ENCODE results near the gene STATH. TPM values are rescaled to one million over a fixed set of nuclear protein-coding genes. Genes with fewer than 3 reads are reported as not detected.
A peak's percentile ranks its signal among the peaks of the same experiment; 100 is the strongest.

STATH gene
- total RNA-seq (ENCODE audit: low replicate concordance), result not detected in 2 replicates

- no peak within 1 kb of the TSS for H2AFZ ChIP-seq (replicated peaks)
- no peaks in the 10 kb centered on the region for H3K9me3 Mint-ChIP-seq
- H3K36me3 Mint-ChIP-seq, result no peaks in the 10 kb centered on the region
- no peak within 1 kb of the TSS for H3K9ac ChIP-seq
- no peaks in the 10 kb centered on the region for H3F3A ChIP-seq (ENCODE audit: low read depth)
- H3K4me3 ChIP-seq, result no peak within 1 kb of the TSS
- no peak within 1 kb of the TSS for H3K4me2 ChIP-seq
- no peaks in the 10 kb centered on the region for H3K4me1 ChIP-seq
- no peaks in the 10 kb centered on the region for H3K9me3 ChIP-seq (ENCODE audit: low read depth)
- TF ChIP-seq CTCF (IDR thresholded peaks at IDR 0.05) (no peak), EZH2 (IDR thresholded peaks at IDR 0.05) (no peak), EZH2phosphoT487 (IDR thresholded peaks at IDR 0.05) (no peak)
- DNase-seq (ENCODE audit: low spot score), result no peak
- no peak within 1 kb of the TSS for H3K4me3 Mint-ChIP-seq
- no peaks in the 10 kb centered on the region for H3K27me3 ChIP-seq
- H3K27ac ChIP-seq, result no peak within 1 kb of the TSS
- H3K4me1 Mint-ChIP-seq, result no peaks in the 10 kb centered on the region
- no peak within 1 kb of the TSS for H3K27ac Mint-ChIP-seq
- H3K79me2 ChIP-seq (ENCODE audit: low read depth), result no peaks in the 10 kb centered on the region
- H3K27me3 Mint-ChIP-seq (ENCODE audit: insufficient read depth, low read depth), result no peaks in the 10 kb centered on the region
- no peaks in the 10 kb centered on the region for H3K36me3 ChIP-seq
- no peaks in the 10 kb centered on the region for H4K20me1 ChIP-seq (ENCODE audit: low read depth)
These were observed at the start of gene STATH for GRCh38 chr4:69995526-69996016. TSS of gene STATH (plus strand) at chr4:69995966. CDS start at chr4:69998438, 2,472 bp downstream.

- Mint-ChIP-seq H3K27ac (no peak overlapping the region), H3K4me3 (no peak overlapping the region), H3K4me1 (peaks cover 9% of the 10 kb centered on the region), H3K9me3 (no peaks in the 10 kb centered on the region), H3K36me3 (no peaks in the 10 kb centered on the region), H3K27me3 (ENCODE audit: insufficient read depth, low read depth) (no peaks in the 10 kb centered on the region)
- no peaks in the 10 kb centered on the region for H3K36me3 ChIP-seq
- TF ChIP-seq EZH2 (IDR thresholded peaks at IDR 0.05) (no peak), EZH2phosphoT487 (IDR thresholded peaks at IDR 0.05) (no peak), CTCF (IDR thresholded peaks at IDR 0.05) (no peak)
- peaks cover 27% of the 10 kb centered on the region for H3K4me1 ChIP-seq
- H3K9me3 ChIP-seq (ENCODE audit: low read depth), result peaks cover 6% of the 10 kb centered on the region
- DNase-seq (ENCODE audit: low spot score), result no peak
- no peak overlapping the region for H2AFZ ChIP-seq (replicated peaks)
- H3K9ac ChIP-seq, result no peak overlapping the region
- no peaks in the 10 kb centered on the region for H3K79me2 ChIP-seq (ENCODE audit: low read depth)
- no peak overlapping the region for H3K4me3 ChIP-seq
- H3K27me3 ChIP-seq, result no peaks in the 10 kb centered on the region
- H3K4me2 ChIP-seq, result no peak overlapping the region
- H3F3A ChIP-seq (ENCODE audit: low read depth), result peaks cover 9% of the 10 kb centered on the region
- no peaks in the 10 kb centered on the region for H4K20me1 ChIP-seq (ENCODE audit: low read depth)
- H3K27ac ChIP-seq, result no peak overlapping the region
These were observed 44.2 kb upstream of the STATH start for GRCh38 chr4:69951602-69952001.

- Histone ChIP-seq H3K27ac (no peak overlapping the region), H3K9me3 (ENCODE audit: low read depth) (no peaks in the 10 kb centered on the region), H3K4me2 (no peak overlapping the region), H4K20me1 (ENCODE audit: low read depth) (no peaks in the 10 kb centered on the region), H3K4me3 (no peak overlapping the region), H3K36me3 (no peaks in the 10 kb centered on the region), H3K79me2 (ENCODE audit: low read depth) (no peaks in the 10 kb centered on the region), H3K4me1 (peaks cover 31% of the 10 kb centered on the region), H2AFZ (replicated peaks) (peak overlapping the region; percentile 77), H3K9ac (no peak overlapping the region), H3K27me3 (no peaks in the 10 kb centered on the region), H3F3A (ENCODE audit: low read depth) (peaks cover 9% of the 10 kb centered on the region)
- Mint-ChIP-seq H3K27me3 (ENCODE audit: insufficient read depth, low read depth) (no peaks in the 10 kb centered on the region), H3K27ac (no peak overlapping the region), H3K36me3 (no peaks in the 10 kb centered on the region), H3K9me3 (no peaks in the 10 kb centered on the region), H3K4me1 (peaks cover 2% of the 10 kb centered on the region), H3K4me3 (no peak overlapping the region)
- TF ChIP-seq EZH2 (IDR thresholded peaks at IDR 0.05) (no peak), CTCF (IDR thresholded peaks at IDR 0.05) (no peak), EZH2phosphoT487 (IDR thresholded peaks at IDR 0.05) (no peak)
- DNase-seq (ENCODE audit: low spot score), result no peak
These were observed 38.6 kb upstream of the STATH start for GRCh38 chr4:69957209-69957608.

Data from neural progenitor cell (in vitro differentiated cells).